KMS-11 (cell line): ENCODE results near the gene OSBP2.

Experiments used
- H2AFZ ChIP-seq: fragments of 200-600 bp; sonication (generic); 2 replicates; pipeline ENCODE4 v1.6.1; 2016; ENCODE audit warnings: antibody characterized with exemption, mixed run types, low read depth
- H3K27ac ChIP-seq: fragments of 200-600 bp; sonication (generic); 2 replicates; pipeline ENCODE4 v1.6.1; 2016; ENCODE audit warnings: mild to moderate bottlenecking, mixed run types
- H3K27me3 ChIP-seq: fragments of 200-600 bp; sonication (generic); 2 replicates; pipeline ENCODE4 v1.6.1; 2017; ENCODE audit warnings: mild to moderate bottlenecking, low read depth, mixed run types, moderate library complexity; ENCODE audit not compliant: insufficient read depth
- H3K36me3 ChIP-seq: fragments of 200-600 bp; sonication (generic); 2 replicates; pipeline ENCODE4 v1.6.1; 2017; ENCODE audit warnings: mild to moderate bottlenecking, mixed run types; ENCODE audit not compliant: insufficient read depth
- H3K4me1 ChIP-seq: fragments of 200-600 bp; sonication (generic); 2 replicates; pipeline ENCODE4 v1.6.1; 2016; ENCODE audit warnings: mild to moderate bottlenecking, low read depth, mixed run types; ENCODE audit not compliant: poor library complexity, severe bottlenecking
- H3K4me2 ChIP-seq: fragments of 200-600 bp; sonication (generic); 2 replicates; pipeline ENCODE4 v1.7.0; 2016; ENCODE audit warnings: mild to moderate bottlenecking, mixed run types
- H3K4me3 ChIP-seq: fragments of 200-600 bp; sonication (generic); IDR thresholded peaks from 2 replicates; pipeline ENCODE4 v1.6.1; 2017; ENCODE audit warnings: low read depth, low read length, mixed read lengths; ENCODE audit not compliant: insufficient read depth
- H3K79me2 ChIP-seq: fragments of 200-600 bp; sonication (generic); 2 replicates; pipeline ENCODE4 v1.6.1; 2016; ENCODE audit warnings: low read depth, mixed run types; ENCODE audit not compliant: insufficient read depth
- H3K9ac ChIP-seq: fragments of 200-600 bp; sonication (generic); 2 replicates; pipeline ENCODE4 v1.6.1; 2016; ENCODE audit warnings: mild to moderate bottlenecking, mixed run types
- H4K20me1 ChIP-seq: fragments of 200-600 bp; sonication (generic); 2 replicates; pipeline ENCODE4 v1.6.1; 2016; ENCODE audit warnings: mild to moderate bottlenecking, mixed run types; ENCODE audit not compliant: insufficient read depth
- CTCF ChIP-seq: fragments of 200-600 bp; sonication (generic); conservative IDR thresholded peaks from 2 replicates; pipeline ENCODE4 v1.6.1; 2017; ENCODE audit warnings: low read depth, mild to moderate bottlenecking, antibody characterized with exemption, low read length, moderate library complexity, mixed read lengths

The OSBP2 gene

DNA sequence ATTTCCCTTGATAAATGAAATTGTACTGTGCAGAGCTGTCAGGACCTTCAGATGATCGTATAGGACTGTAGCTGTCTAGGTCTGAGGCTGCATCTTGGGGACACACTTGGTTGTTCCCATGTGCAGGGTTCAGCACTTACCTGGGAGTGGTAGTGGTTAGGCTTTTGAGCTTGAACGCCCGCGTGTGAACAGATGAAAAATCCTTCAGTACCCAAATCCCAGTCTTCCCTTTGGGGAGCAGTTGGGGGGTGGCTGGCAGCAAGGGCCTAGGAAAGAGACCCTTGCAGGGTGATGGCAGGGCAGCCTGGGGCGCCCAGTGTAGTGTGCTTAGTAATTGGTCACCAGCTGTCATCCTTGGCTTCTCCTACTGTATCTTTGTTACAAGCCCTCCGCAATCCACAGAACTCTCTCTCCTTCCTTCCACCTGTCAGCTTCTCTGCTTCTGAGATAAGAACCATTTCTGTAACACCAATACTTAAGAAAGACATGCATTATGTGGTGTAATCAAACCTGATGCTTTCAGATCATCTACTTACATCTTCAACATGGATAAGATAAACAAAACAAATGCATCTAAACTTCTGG lies 209.3 kb downstream of the OSBP2 start:
- H3K4me1 ChIP-seq: no peaks in the 10 kb centered on the region
- no peak for TF ChIP-seq CTCF
- H3K4me3 ChIP-seq: no peak overlapping the region
- no peak overlapping the region for H3K27ac ChIP-seq
- no peaks in the 10 kb centered on the region for H3K79me2 ChIP-seq
- no peak overlapping the region for H3K4me2 ChIP-seq
- no peak overlapping the region for H2AFZ ChIP-seq
- no peaks in the 10 kb centered on the region for H3K27me3 ChIP-seq
- H3K9ac ChIP-seq: no peak overlapping the region
- no peaks in the 10 kb centered on the region for H4K20me1 ChIP-seq
- H3K36me3 ChIP-seq: no peaks in the 10 kb centered on the region

- Histone ChIP-seq H3K4me1 (no peaks in the 10 kb centered on the region), H3K9ac (no peak overlapping the region), H3K27me3 (no peaks in the 10 kb centered on the region), H3K27ac (no peak overlapping the region), H3K36me3 (no peaks in the 10 kb centered on the region), H4K20me1 (no peaks in the 10 kb centered on the region), H3K4me3 (no peak overlapping the region), H2AFZ (no peak overlapping the region), H3K79me2 (no peaks in the 10 kb centered on the region), H3K4me2 (no peak overlapping the region)
- TF ChIP-seq CTCF: no peak
These were observed 211.1 kb downstream of the OSBP2 start for GRCh38 chr22:30905696-30906341.

DNA sequence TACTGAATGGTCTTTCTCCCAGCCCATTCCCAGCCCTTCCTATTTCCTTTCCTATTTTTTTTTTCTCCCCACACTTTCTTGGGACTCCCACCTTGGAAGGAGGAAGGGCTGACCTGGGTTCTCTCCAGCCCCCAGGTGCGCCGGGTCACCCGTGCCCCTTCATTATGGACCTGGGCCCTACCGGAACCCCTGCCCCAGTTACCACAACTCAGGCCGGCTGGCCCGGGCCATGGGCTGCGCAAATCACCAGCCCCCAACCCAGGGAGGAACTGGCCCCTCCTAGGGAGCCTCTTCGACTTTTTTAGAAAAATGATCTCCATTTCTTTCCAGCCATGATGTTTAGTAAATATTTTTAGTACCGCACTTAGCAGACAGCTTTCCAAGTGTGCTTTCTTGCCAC lies 211.7 kb downstream of the OSBP2 start:
- Histone ChIP-seq H3K9ac (no peak overlapping the region), H3K4me2 (no peak overlapping the region), H4K20me1 (no peaks in the 10 kb centered on the region), H3K4me3 (no peak overlapping the region), H3K27me3 (no peaks in the 10 kb centered on the region), H2AFZ (no peak overlapping the region), H3K4me1 (no peaks in the 10 kb centered on the region), H3K36me3 (no peaks in the 10 kb centered on the region), H3K27ac (no peak overlapping the region), H3K79me2 (no peaks in the 10 kb centered on the region)
- no peak for TF ChIP-seq CTCF

DNA sequence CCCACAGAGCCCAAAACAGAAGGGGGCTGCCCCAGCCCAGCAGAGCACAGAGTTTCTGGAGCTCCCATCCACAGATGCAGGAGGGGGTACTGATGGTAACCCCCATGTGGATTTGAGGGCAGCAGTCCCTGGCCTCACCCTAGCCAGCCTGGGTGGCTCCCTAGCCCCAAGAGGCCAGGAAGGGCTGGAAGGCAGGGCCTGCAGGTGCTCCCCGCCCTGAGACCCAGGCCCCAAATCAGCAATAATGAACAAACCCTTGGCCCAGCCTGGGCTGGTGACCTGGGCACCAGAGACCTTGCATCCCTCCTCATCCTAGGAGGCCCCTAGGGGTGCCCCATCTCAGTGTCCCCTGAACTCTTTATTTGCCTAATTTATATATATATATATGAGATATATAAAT lies 212.3 kb downstream of the OSBP2 start:
- H3K27me3 ChIP-seq: no peaks in the 10 kb centered on the region
- H3K27ac ChIP-seq: no peak overlapping the region
- no peaks in the 10 kb centered on the region for H3K36me3 ChIP-seq
- H3K4me3 ChIP-seq: no peak overlapping the region
- H4K20me1 ChIP-seq: no peaks in the 10 kb centered on the region
- H3K4me2 ChIP-seq: no peak overlapping the region
- H3K9ac ChIP-seq: no peak overlapping the region
- H3K4me1 ChIP-seq: no peaks in the 10 kb centered on the region
- no peaks in the 10 kb centered on the region for H3K79me2 ChIP-seq
- TF ChIP-seq CTCF: no peak
- no peak overlapping the region for H2AFZ ChIP-seq
